GM19397 (cell line): ENCODE results near the gene HRH4.

Experiments used
- ATAC-seq: cut with Tn5 transposase; IDR thresholded peaks from one replicate; pipeline ENCODE4 v1.9.1; 2021; ENCODE audit warnings: mild to moderate bottlenecking, moderate library complexity; ENCODE audit not compliant: unreplicated experiment

The HRH4 gene

GRCh38 chr18:24462838-24463775 lies 2.7 kb downstream of the HRH4 start:
- ATAC-seq, result no peak

- no peak for ATAC-seq
These were observed 5.0 kb downstream of the HRH4 start for GRCh38 chr18:24465486-24465885.

GRCh38 chr18:24466771-24467170 lies 6.3 kb downstream of the HRH4 start:
- ATAC-seq, result no peak

GRCh38 chr18:24470022-24470618 lies 9.7 kb downstream of the HRH4 start:
- ATAC-seq, result no peak

- no peak for ATAC-seq
These were observed 10.4 kb downstream of the HRH4 start for GRCh38 chr18:24470805-24471204.

GRCh38 chr18:24472591-24472990 lies 12.2 kb downstream of the HRH4 start:
- ATAC-seq, result no peak

GRCh38 chr18:24474406-24474805 lies 14.0 kb downstream of the HRH4 start:
- no peak for ATAC-seq

GRCh38 chr18:24475926-24476589 lies 15.6 kb downstream of the HRH4 start:
- no peak for ATAC-seq

GRCh38 chr18:24479371-24479770 lies 18.9 kb downstream of the HRH4 start:
- no peak for ATAC-seq

GRCh38 chr18:24482821-24483220 lies 22.4 kb downstream of the HRH4 start:
- no peak for ATAC-seq

GRCh38 chr18:24485681-24486080 lies 25.2 kb downstream of the HRH4 start:
- ATAC-seq, result no peak

- ATAC-seq, result no peak
These were observed 26.2 kb downstream of the HRH4 start for GRCh38 chr18:24486684-24487083.

GRCh38 chr18:24488824-24489493 lies 28.5 kb downstream of the HRH4 start:
- ATAC-seq, result no peak

GRCh38 chr18:24490539-24490938 lies 30.1 kb downstream of the HRH4 start:
- ATAC-seq, result no peak

GRCh38 chr18:24491927-24492834 lies 31.7 kb downstream of the HRH4 start:
- peak; percentile 86 for ATAC-seq

GRCh38 chr18:24494586-24494985 lies 34.1 kb downstream of the HRH4 start:
- ATAC-seq, result no peak

- ATAC-seq, result no peak
These were observed 36.8 kb downstream of the HRH4 start for GRCh38 chr18:24497031-24497754.

GRCh38 chr18:24499814-24500213 lies 39.4 kb downstream of the HRH4 start:
- ATAC-seq, result no peak

GRCh38 chr18:24500217-24500616 lies 39.8 kb downstream of the HRH4 start:
- no peak for ATAC-seq

GRCh38 chr18:24500766-24501165 lies 40.3 kb downstream of the HRH4 start:
- no peak for ATAC-seq
